Urinary bladder (tissue), 4 donors: ENCODE results near the gene SETDB2. TPM values are rescaled to one million over a fixed set of nuclear protein-coding genes. Genes with fewer than 3 reads are reported as not detected.

Experiments
- DNase-seq: peaks from one replicate; pipeline ENCODE4 v3.0.0-alpha.2; 2015; ENCODE audit errors: extremely low spot score
- H3K27ac ChIP-seq: one replicate; pipeline ENCODE4 v1.5.1; 2013; ENCODE audit warnings: low read depth, mild to moderate bottlenecking, moderate library complexity
- H3K36me3 ChIP-seq: one replicate; pipeline ENCODE4 v1.6.1; 2013; ENCODE audit warnings: mild to moderate bottlenecking, moderate library complexity; ENCODE audit not compliant: insufficient read depth
- H3K4me1 ChIP-seq: one replicate; pipeline ENCODE4 v1.6.1; 2013; ENCODE audit warnings: mild to moderate bottlenecking, moderate library complexity; ENCODE audit not compliant: insufficient read depth
- H3K4me3 ChIP-seq: one replicate; pipeline ENCODE4 v1.5.1; 2013; ENCODE audit warnings: low read depth, low read length
- WGBS: extraction: QIAGEN DNeasy Blood & Tissue Kit; methylation state at CpG from one replicate; pipeline ENCODE4 v1.1.7; 2013; 5-methylcytosine and 5-hydroxymethylcytosine counted together
- polyA plus RNA-seq: library from polyadenylated mRNA; stranded (reverse); fragments of 200-250 nt; gene quantifications from one replicate; pipeline ENCODE4 v1.2.3, GENCODE V29; 2013
- total RNA-seq: library from RNA; depleted of rRNA; stranded (reverse); fragments of >200 nt; gene quantifications from one replicate; pipeline ENCODE4 v1.2.3, GENCODE V29; 2014
- donor health status: healthy with polysubstance abuse.
- donor health status: healthy.

The SETDB2 gene
- total and polyA plus RNA-seq, 2 donors, result 5.9 to 26.1 TPM

DNA sequence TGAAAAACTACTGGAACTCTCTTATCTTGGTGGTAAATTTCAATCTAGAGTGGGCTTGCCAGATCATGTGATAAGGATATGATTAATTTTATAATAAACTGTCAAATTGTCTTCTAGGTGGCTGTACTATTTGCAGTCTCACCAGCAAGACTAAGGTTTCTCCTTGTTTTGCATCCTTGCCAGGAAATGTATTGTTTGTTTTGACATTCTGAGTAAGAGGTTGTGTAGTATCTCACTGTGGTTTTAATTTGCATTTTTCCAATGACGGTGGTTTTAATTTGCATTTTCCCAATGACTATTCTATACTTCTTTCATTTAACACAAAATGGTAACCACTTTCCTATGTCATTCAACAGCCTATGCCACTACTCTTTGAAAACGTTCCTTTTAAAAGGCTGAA, 2.2 kb upstream of the SETDB2 start:
- WGBS, result 73% methylated on average over 2 of the region's 2 CpGs
- H3K27ac ChIP-seq, result no peak overlapping the region
- no peak overlapping the region for H3K4me3 ChIP-seq
- H3K4me1 ChIP-seq, result no peaks in the 10 kb centered on the region
- H3K36me3 ChIP-seq, result no peaks in the 10 kb centered on the region
- DNase-seq, result no peak

DNA sequence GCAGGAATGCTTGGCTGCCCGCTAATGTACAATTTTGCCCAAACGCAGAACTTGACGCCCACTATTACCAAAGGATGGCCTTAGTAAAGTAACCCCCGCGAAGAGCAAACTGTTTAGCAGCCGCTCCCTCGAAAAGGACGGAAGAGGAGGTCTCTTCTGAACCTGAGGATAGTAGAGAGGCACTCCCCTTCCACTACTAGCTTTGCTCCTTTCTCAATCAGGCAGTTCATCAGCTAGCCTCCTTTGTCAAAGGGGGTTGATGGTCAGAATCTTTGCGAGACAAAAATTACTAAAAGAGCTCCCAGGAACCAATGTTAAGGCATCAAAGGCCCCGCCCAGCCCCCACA, 744 bp upstream of the SETDB2 start:
- Histone ChIP-seq H3K4me3 (peak overlapping the region; percentile 67), H3K36me3 (no peaks in the 10 kb centered on the region), H3K4me1 (no peaks in the 10 kb centered on the region), H3K27ac (peak overlapping the region; percentile 98)
- 2% methylated on average over 10 of the region's 10 CpGs for WGBS
- DNase-seq, result no peak

DNA sequence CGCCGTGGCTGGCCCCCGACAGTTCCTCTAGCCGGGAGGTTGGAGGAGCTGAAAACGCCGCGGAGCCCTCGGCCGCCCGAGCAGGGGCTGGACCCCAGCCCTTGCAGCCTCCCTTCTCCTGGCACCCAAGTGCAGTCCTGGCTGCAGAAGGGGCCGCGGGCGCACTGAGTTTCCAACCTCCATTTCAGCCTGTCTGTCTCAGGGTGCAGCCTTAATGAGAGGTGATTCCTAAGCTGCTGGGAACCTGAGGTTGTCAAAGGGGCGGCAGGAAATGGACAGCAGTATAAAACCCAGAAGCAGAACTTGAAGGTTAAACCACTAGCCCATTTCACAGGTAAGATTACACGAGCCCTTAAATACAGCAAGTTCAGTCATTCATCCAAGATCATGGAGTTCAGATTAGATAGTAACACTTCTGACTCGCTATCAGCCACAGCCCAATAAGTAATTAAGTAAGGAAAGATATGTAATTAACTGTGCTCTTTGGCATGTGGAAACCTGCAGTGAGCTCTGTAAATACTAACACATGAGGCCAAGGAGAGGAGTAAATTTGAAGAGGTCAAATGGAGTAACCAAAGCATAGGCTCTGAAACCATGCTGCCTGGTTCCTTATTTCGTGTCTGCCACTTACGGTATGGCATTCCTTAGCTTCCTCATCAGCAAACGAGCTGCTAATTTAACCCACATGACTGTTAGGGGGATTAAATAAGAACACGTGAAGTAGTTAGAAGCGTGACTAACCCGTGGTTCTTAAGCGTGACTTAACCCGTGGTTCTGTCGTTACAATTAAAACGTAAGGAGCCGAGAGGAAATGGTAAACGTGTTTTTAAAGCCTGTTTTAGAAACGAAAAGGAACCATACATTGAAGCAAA, 686 bp downstream of the SETDB2 start:
- no peak for DNase-seq
- no peaks in the 10 kb centered on the region for H3K36me3 ChIP-seq
- peak overlapping the region; percentile 90 for H3K27ac ChIP-seq
- H3K4me3 ChIP-seq, result peak overlapping the region; percentile 67
- no peaks in the 10 kb centered on the region for H3K4me1 ChIP-seq
- 1% methylated on average over 29 of the region's 29 CpGs for WGBS

DNA sequence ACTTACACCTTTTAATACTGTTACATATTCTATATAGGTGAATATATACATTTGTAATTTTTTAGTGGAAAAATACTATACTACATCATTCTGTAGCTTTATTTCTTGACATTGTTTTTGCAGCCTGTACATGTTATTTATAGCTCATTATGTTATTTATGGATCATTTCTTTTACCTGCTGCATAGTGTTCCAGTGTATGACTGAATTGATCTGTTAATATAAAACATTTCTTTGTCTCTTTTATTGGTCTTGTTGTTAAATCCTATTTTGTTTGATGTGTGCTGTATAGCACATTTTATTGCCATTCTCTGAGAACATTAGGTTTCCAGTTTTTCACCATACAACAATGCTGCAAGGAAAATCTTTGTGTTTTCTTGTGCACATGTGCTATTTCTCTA, 2.4 kb downstream of the SETDB2 start:
- Histone ChIP-seq H3K27ac (no peak overlapping the region), H3K4me1 (no peaks in the 10 kb centered on the region)
- no peak for DNase-seq

DNA sequence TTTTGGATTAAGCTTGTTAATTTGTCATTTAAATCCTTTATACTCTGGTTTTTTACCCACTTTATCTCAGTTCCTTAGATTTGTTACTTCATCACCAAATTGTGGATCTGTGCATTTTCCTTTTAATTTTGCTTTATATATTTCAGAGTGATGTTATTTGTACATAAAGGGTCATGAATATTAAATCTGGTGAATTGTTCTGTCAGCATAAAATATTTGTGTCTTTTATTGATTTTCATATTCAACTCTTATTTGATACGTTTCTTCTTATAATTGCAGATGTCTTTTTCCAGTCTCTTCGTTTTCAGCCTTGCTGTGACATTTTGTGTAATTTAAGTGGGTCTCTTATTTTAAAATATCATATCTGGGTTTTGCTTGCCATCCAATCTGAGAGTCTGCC, 4.7 kb downstream of the SETDB2 start:
- Histone ChIP-seq H3K4me3 (no peak overlapping the region), H3K27ac (no peak overlapping the region), H3K4me1 (no peaks in the 10 kb centered on the region), H3K36me3 (no peaks in the 10 kb centered on the region)
- WGBS, result 96% methylated on average over 2 of the region's 2 CpGs
- no peak for DNase-seq

More for the DNA sequence above, 2.4 kb downstream of the SETDB2 start:
- no peaks in the 10 kb centered on the region for H3K36me3 ChIP-seq
- no peak overlapping the region for H3K4me3 ChIP-seq

DNA sequence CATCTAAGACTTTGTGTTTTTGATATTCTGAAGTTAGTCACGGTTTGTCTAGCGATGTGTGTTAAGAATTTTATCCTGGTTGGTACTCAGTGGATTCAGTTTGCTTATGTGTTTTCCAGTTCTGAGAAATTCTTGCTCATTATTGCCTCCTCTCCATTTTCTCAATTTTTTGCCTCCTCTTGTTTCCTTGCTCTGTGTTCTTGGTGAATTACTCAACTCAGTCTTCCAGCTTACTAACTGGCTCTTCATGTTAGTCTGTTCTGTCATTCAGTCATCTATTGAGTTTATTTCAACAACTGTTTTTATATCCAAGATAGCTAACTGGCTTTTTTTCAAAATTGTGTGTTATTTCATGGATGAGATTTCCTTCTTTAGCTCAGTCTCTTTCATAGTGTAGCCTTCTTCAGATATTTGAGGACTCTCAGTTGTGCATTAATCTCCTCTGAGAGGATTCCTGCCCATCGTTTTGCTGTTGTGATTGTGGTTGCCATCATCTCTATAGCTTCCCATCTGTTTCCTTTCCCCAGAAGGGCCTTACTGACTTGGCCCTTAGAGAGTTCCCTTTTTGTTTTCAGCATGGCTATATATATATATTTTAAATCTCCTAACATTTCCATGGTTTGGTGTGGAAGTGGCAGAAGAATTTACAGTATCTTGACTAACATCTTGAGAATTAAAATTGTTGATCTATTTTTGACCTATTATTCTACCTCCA, 6.2 kb downstream of the SETDB2 start:
- H3K36me3 ChIP-seq, result no peaks in the 10 kb centered on the region
- no peaks in the 10 kb centered on the region for H3K4me1 ChIP-seq
- no peak for DNase-seq
- WGBS, result 87% methylated on average over 3 of the region's 3 CpGs
- no peak overlapping the region for H3K27ac ChIP-seq
- no peak overlapping the region for H3K4me3 ChIP-seq

DNA sequence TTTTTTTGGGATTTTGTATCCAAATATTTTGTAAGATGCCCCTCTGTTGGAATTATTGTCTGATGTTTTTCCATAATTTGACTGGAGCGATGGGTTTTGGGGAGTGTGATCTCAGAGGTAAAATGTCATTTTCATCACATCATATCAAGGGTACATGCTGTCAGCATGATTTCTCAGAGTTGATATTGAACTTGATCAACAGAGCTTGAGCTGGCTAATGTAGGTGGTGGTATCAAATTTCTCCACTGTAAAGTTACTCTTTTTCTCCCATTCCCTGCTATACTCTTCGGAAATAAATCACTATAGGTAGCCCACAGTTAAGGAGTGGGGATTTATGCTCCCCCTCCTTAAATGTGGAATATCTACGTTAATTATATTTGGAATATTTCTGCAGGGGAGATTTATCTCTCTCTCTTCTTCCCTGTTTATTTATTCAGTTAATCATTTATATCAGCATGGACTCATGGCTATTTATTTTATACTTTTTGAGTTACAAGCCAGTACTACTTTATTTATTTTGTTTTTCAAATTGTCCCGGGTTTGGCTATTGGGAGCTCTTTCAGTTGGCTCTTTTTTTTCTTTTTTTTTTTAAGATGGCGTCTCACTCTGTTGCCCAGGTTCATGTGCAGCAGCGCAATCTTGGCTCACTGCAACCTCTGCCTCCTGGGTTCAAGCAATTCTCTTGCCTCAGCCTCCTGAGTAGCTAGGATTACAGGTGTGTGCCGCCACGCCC, 8.8 kb downstream of the SETDB2 start:
- no peak for DNase-seq
- H3K36me3 ChIP-seq, result no peaks in the 10 kb centered on the region
- WGBS, result 88% methylated on average over 8 of the region's 8 CpGs

DNA sequence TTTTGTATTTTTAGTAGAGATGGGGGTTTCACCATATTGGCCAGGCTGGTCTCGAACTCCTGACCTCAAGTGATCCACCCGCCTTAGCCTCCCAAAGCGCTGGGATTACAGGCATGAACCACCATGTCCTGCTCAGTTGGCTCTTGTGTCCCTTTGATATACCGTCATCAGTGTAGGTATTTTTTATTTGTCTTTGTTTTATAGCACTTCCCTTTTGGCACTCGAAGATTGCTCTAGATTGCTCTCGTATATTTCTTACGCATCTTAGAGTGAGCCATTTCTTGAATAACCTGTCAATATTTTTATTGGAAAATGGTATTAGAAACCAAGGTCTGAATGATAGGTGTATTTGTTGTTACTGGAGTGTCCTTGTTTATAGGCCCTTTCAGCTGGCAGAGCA, 9.4 kb downstream of the SETDB2 start:
- 97% methylated on average over 7 of the region's 7 CpGs for WGBS
- no peaks in the 10 kb centered on the region for H3K4me1 ChIP-seq
- H3K4me3 ChIP-seq, result no peak overlapping the region
- H3K36me3 ChIP-seq, result no peaks in the 10 kb centered on the region
- no peak for DNase-seq
- no peak overlapping the region for H3K27ac ChIP-seq

More for the DNA sequence above, 8.8 kb downstream of the SETDB2 start:
- no peak overlapping the region for H3K27ac ChIP-seq
- H3K4me1 ChIP-seq, result no peaks in the 10 kb centered on the region
- no peak overlapping the region for H3K4me3 ChIP-seq

DNA sequence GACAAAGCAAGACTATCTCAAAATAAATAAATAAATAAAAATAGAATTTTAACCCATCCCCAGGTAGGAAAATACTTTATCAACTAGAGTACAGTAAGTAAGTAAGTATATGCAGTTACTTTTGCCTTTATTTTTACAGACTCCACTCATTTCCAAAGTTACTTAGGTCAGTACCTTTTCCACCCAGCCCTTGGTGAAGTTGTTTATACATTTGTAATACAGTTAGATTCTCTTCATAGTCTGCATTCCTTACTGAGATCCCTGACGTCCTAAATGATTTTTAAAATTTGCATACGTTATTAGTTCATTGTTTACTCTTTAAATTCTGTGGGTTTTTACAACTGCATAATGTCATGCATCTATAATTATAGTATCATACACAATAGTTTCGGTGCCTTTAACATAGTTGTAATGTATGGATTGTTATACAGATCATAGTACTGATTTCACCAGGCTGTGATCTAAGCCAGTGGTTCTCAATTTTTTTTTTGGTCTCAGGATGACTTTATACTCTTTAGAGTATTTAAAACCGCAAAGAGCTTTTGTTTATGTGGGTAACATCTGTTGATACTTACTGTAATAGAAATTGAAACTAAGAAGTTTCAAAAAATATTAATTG, 10.4 kb downstream of the SETDB2 start:
- Histone ChIP-seq H3K4me3 (no peak overlapping the region), H3K27ac (no peak overlapping the region)
- WGBS, result 36% methylated on average over 4 of the region's 4 CpGs

DNA sequence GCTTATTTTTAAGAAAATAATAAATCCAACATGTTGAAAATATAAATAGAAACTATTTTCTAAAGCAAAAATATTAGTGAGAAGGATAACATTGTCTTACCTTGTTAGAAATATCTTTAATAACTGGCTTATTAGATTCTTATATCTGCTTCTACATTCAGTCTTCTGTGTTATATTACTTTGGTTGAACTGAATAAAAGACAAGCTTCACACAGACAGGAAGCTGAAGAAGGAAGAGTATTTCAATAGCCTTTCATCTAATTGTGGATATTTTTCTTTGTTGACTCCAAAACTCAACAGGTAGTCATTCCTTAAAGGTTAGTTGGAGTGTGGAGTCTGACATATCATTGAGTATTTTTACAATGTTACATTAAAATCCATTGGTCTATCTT, 10.9 kb downstream of the SETDB2 start:
- Histone ChIP-seq H3K27ac (no peak overlapping the region), H3K36me3 (no peaks in the 10 kb centered on the region), H3K4me1 (no peaks in the 10 kb centered on the region), H3K4me3 (no peak overlapping the region)
- no peak for DNase-seq

More for the DNA sequence above, 10.4 kb downstream of the SETDB2 start:
- Histone ChIP-seq H3K4me1 (no peaks in the 10 kb centered on the region), H3K36me3 (no peaks in the 10 kb centered on the region)
- DNase-seq, result no peak

DNA sequence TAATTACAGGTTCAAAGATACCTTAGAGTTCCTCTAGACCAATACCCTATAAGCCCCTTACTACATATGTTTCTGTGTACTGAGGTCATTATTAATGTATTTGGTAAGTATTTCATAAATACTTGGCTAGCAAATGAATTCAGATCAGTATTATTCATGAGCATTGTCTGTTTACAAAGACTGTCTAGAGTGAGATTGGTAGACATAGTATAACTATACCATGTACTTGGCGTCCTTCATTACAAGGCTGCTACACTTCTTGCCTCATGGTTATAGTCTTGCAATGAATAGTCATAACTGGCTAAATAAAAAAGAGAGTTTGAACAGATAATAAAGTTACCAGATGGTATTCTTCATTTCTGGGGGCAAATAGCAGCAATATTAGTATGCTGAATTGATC, 12.1 kb downstream of the SETDB2 start:
- WGBS, result 100% methylated on average over 1 of the region's 1 CpG
- DNase-seq, result no peak
- no peaks in the 10 kb centered on the region for H3K36me3 ChIP-seq
- H3K27ac ChIP-seq, result no peak overlapping the region
- H3K4me3 ChIP-seq, result no peak overlapping the region
- H3K4me1 ChIP-seq, result no peaks in the 10 kb centered on the region

DNA sequence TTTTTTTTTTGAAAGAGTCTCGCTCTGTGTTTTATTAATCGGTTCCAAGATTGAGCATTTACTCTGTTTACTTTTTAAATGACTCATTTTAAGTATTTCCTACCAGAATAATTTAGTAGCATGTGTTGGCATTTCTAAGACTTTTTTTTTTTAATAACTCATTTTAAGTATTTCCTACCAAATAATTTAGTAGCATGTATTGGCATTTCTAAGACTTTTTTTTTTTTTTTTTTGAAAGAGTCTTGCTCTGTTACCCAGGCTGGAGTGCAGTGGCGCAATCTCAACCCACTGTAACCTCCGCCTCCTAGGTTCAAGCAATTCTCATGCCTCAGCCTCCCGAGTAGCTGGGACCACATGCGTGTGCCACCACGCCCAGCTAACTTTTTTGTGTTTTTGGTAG, 13.1 kb downstream of the SETDB2 start:
- Histone ChIP-seq H3K4me1 (no peaks in the 10 kb centered on the region), H3K36me3 (peaks cover 4% of the 10 kb centered on the region), H3K4me3 (no peak overlapping the region), H3K27ac (no peak overlapping the region)
- 81% methylated on average over 7 of the region's 7 CpGs for WGBS
- no peak for DNase-seq

DNA sequence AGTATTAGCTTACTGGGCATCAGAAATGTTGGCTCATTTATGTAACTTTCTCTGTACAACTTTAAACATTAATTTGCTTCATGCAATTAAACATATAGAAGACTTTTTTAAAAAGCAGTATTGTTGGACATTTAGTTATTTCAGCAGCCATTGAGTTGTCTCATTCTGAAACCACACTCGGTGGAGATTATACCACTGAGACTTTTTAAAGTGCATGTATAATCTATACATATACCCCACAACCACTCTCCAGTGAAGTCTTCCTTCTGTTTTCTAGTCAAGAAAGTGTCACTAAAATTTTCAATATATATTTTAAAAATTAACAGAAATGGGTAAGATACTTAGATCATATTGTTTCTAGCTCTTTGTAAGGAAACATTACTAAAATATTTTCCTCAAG, 15.5 kb downstream of the SETDB2 start:
- Histone ChIP-seq H3K36me3 (peaks cover 5% of the 10 kb centered on the region), H3K4me1 (no peaks in the 10 kb centered on the region), H3K27ac (no peak overlapping the region), H3K4me3 (no peak overlapping the region)
- no peak for DNase-seq
- WGBS, result 93% methylated on average over 1 of the region's 1 CpG
